Measurements from ENCODE around the gene PRKCH. TPM values are rescaled to one million over a fixed set of nuclear protein-coding genes. Genes with fewer than 3 reads are reported as not detected.

The PRKCH gene
- total and polyA plus RNA-seq, 9 of the 15 experiments (the other 6 are each of a cell fraction or from before 2014, with no cell fraction given) = 0.61 to 4.4 (median 4.0) TPM

DNA sequence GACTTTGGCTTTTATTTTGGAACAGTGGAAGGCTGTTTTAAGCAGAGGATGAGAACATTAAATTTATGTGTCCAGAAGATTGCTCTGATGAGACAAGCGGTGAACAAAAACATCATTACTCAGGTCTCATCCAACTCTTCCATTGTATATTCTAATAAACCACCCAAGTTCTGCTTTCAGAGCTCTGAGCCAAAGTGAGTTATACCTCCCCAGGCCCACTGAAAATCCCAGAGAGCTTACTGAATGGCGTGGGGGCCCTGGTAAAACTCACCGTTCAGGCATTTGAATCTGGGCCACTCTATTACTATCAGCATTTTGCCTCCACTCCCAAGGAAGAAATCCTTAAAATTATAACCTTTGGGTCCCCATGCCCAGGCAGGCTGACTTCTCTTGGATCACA lies 251.9 kb downstream of the PRKCH start:
- Histone ChIP-seq H3K9ac (ENCODE audit: insufficient read depth in 1 of 2, low read depth in 2 of 2, low read length in 2 of 2) (no peak overlapping the region), H3K4me1 (replicated peaks in 1 of 2; ENCODE audit: control insufficient read depth in 2 of 2, insufficient read depth in 2 of 2, low read length in 2 of 2) (peaks cover 0 to 5% of the 10 kb centered on the region in 2 experiments; a peak in 2 of 5 replicates), H3K36me3 (ENCODE audit: control insufficient read depth, insufficient read depth, low read length) (no peaks in the 10 kb centered on the region), H2AFZ (ENCODE audit: low read depth, low read length) (no peak overlapping the region), H3K4me2 (ENCODE audit: insufficient read depth, low read length) (no peak overlapping the region), H3K9me3 (replicated peaks; ENCODE audit: control insufficient read depth, insufficient read depth, low read depth, low read length) (no peaks in the 10 kb centered on the region), H4K20me1 (replicated peaks; ENCODE audit: control insufficient read depth, insufficient read depth, low read length) (no peaks in the 10 kb centered on the region), H3K9me1 (ENCODE audit: control insufficient read depth, insufficient read depth, low read length) (no peaks in the 10 kb centered on the region), H3K79me2 (ENCODE audit: control insufficient read depth, insufficient read depth, low read length) (no peaks in the 10 kb centered on the region), H3K4me3 (no peak overlapping the region), H3K27ac (ENCODE audit: extremely low read depth, low read depth, low read length) (no peak overlapping the region), H3K27me3 (ENCODE audit: control insufficient read depth in 2 of 2, insufficient read depth in 2 of 2, low read length in 2 of 2) (peaks cover 4 to 6% of the 10 kb centered on the region in 2 experiments; a peak in 3 of 5 replicates)
- TF ChIP-seq MBD2 (IDR thresholded peaks at IDR 0.05; ENCODE audit: borderline replicate concordance, low read depth) (no peak), ARID1B (IDR thresholded peaks at IDR 0.05) (no peak), PML (IDR thresholded peaks at IDR 0.05; ENCODE audit: low read length) (no peak), C11orf30 (IDR thresholded peaks at IDR 0.05; ENCODE audit: low read depth) (no peak), ZFP1 (CRISPR knock-in tag; IDR thresholded peaks at IDR 0.05) (no peak), ZNF384 (IDR thresholded peaks at IDR 0.05; ENCODE audit: low read depth, low read length) (no peak), ADNP (tag; IDR thresholded peaks at IDR 0.05) (no peak), ZNF79 (CRISPR knock-in tag; IDR thresholded peaks at IDR 0.05; ENCODE audit: low read depth) (no peak), NFIC (IDR thresholded peaks at IDR 0.05) (no peak), HNRNPUL1 (IDR thresholded peaks at IDR 0.05; ENCODE audit: low read length) (no peak), ZNF717 (CRISPR knock-in tag; IDR thresholded peaks at IDR 0.05) (no peak), ELF1 (tag; IDR thresholded peaks at IDR 0.05) (no peak), SREBF2 (CRISPR knock-in tag; IDR thresholded peaks at IDR 0.05) (no peak)
- TF ChIP-seq, protein P1, sequence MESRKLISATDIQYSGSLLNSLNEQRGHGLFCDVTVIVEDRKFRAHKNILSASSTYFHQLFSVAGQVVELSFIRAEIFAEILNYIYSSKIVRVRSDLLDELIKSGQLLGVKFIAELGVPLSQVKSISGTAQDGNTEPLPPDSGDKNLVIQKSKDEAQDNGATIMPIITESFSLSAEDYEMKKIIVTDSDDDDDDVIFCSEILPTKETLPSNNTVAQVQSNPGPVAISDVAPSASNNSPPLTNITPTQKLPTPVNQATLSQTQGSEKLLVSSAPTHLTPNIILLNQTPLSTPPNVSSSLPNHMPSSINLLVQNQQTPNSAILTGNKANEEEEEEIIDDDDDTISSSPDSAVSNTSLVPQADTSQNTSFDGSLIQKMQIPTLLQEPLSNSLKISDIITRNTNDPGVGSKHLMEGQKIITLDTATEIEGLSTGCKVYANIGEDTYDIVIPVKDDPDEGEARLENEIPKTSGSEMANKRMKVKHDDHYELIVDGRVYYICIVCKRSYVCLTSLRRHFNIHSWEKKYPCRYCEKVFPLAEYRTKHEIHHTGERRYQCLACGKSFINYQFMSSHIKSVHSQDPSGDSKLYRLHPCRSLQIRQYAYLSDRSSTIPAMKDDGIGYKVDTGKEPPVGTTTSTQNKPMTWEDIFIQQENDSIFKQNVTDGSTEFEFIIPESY (CRISPR knock-in tag; IDR thresholded peaks at IDR 0.05) = no peak
- FAIRE-seq = no peak
- no TSS peak for BruUV-seq (replicated peaks)
- DNase-seq (ENCODE audit: extremely low read depth in 1 of 4, low spot score in 3 of 4) = no peak
- in situ Hi-C loops (cut with MboI) = no loop called here
- POLR2A ChIA-PET = interaction anchor here (1.0 to 1.1 kb wide), 2 partner anchors 9 to 10 kb away, joined by 3 read pairs; no protein-coding TSS in a partner anchor
- intact Hi-C loops (cut with micrococcal nuclease) = no loop called here
- WGBS (ENCODE audit: insufficient coverage, low coverage, missing lambda C conversion rate) = 22% methylated on average over 3 of the region's 3 CpGs
- CTCF ChIA-PET (ENCODE audit: low intra/inter-chr PET ratio) = interaction anchor here (0.6 kb wide), 1 partner anchor 20 kb away, joined by 3 read pairs; no protein-coding TSS in a partner anchor
- no peak for ATAC-seq
